ENCODE measurements around the gene CSKMT. TPM values are rescaled to one million over a fixed set of nuclear protein-coding genes. Genes with fewer than 3 reads are reported as not detected.

Gene CSKMT
- total RNA-seq, 1 experiment from 2014 or later: 63.5 TPM

DNA sequence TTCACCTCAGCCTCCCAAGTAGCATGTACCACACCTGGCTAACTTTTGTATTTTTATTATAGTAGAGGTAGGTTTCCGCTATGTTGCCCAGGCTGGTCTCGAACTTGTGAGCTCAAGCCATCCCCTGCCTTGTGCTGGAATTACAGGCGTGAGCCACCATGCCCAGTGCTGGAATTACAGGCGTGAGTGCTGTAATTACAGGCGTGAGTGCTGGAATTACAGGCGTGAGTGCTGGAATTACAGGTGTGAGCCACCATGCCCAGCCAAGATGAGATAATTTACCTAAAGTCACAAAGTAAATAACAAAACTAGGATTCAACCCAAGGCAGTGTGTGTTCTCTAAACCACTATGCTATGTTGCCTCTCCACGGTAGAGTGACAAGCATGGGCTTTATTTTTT lies 17.4 kb downstream of the CSKMT start:
- intact Hi-C loops (cut with micrococcal nuclease): no loop called here
- Histone ChIP-seq H2AFZ (ENCODE audit: low read depth, low read length, poor library complexity, severe bottlenecking) (no peak overlapping the region), H3K27ac (ENCODE audit: low read depth, low read length) (no peak overlapping the region), H3K36me3 (ENCODE audit: control insufficient read depth in 1 of 2, insufficient read depth in 2 of 2, low read length in 2 of 2) (0 out of 4 replicates have a peak, but pooled peaks cover 0 to 3% of the 10 kb centered on the region in 2 experiments), H3K79me2 (ENCODE audit: insufficient read depth, low read length) (peaks cover 15% of the 10 kb centered on the region), H3K9me2 (ENCODE audit: insufficient read depth) (no peaks in the 10 kb centered on the region), H3K4me1 (ENCODE audit: control insufficient read depth in 1 of 2, insufficient read depth in 2 of 2, low read length in 2 of 2) (peaks cover 21 to 35% of the 10 kb centered on the region in 2 experiments), H3K4me3 (replicated peaks in 1 of 2; ENCODE audit: low read depth in 1 of 2, low read length in 2 of 2) (no peak overlapping the region), H4K20me1 (ENCODE audit: insufficient read depth) (no peaks in the 10 kb centered on the region), H3K27me3 (ENCODE audit: insufficient read depth, low read length) (no peaks in the 10 kb centered on the region), H3K4me2 (ENCODE audit: low read length) (no peak overlapping the region), H3K9ac (ENCODE audit: low read length) (no peak overlapping the region), H3K9me3 (ENCODE audit: control insufficient read depth in 1 of 2, insufficient read depth in 1 of 2, low read depth in 1 of 2, low read length in 2 of 2) (no peaks in the 10 kb centered on the region)
- BruUV-seq (replicated peaks): no TSS peak
- CTCF ChIA-PET: no interaction called here
- ATAC-seq (no peak), DNase-seq (ENCODE audit: low read depth, low spot score) (no peak)
- POLR2A ChIA-PET: interaction anchor here (0.6 to 1.3 kb wide), 3 partner anchors 11 to 90 kb away, joined by 3 to 10 read pairs (median 3); partner anchors contain the start of genes C11orf98, CSKMT and UQCC3
- TF ChIP-seq, protein P1, sequence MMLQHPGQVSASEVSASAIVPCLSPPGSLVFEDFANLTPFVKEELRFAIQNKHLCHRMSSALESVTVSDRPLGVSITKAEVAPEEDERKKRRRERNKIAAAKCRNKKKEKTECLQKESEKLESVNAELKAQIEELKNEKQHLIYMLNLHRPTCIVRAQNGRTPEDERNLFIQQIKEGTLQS (IDR thresholded peaks at IDR 0.05): no peak
- no peak for TF ChIP-seq EZH2phosphoT487 (IDR thresholded peaks at IDR 0.05; ENCODE audit: borderline replicate concordance)
- no peak for TF ChIP-seq JUND (IDR thresholded peaks at IDR 0.05)
- TF ChIP-seq SP1 (IDR thresholded peaks at IDR 0.05; ENCODE audit: low read depth): no peak
- TF ChIP-seq SRF (IDR thresholded peaks at IDR 0.05; ENCODE audit: low read depth): no peak
- TF ChIP-seq, protein P2, sequence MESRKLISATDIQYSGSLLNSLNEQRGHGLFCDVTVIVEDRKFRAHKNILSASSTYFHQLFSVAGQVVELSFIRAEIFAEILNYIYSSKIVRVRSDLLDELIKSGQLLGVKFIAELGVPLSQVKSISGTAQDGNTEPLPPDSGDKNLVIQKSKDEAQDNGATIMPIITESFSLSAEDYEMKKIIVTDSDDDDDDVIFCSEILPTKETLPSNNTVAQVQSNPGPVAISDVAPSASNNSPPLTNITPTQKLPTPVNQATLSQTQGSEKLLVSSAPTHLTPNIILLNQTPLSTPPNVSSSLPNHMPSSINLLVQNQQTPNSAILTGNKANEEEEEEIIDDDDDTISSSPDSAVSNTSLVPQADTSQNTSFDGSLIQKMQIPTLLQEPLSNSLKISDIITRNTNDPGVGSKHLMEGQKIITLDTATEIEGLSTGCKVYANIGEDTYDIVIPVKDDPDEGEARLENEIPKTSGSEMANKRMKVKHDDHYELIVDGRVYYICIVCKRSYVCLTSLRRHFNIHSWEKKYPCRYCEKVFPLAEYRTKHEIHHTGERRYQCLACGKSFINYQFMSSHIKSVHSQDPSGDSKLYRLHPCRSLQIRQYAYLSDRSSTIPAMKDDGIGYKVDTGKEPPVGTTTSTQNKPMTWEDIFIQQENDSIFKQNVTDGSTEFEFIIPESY (IDR thresholded peaks at IDR 0.05; ENCODE audit: extremely low read depth, insufficient replicate concordance, low read length): no peak
- no peak for TF ChIP-seq EGR1 (IDR thresholded peaks at IDR 0.05; ENCODE audit: low read depth)
- no peak for TF ChIP-seq ELF1 (IDR thresholded peaks at IDR 0.05; ENCODE audit: borderline replicate concordance, low read depth)
- no peak for TF ChIP-seq RAD21 (IDR thresholded peaks at IDR 0.05; ENCODE audit: low read depth)
- TF ChIP-seq POLR2AphosphoS5 (IDR thresholded peaks at IDR 0.05; ENCODE audit: low read depth, low read length): no peak
- TF ChIP-seq SIN3A (IDR thresholded peaks at IDR 0.05; ENCODE audit: low read depth): no peak
- TF ChIP-seq, protein P3, sequence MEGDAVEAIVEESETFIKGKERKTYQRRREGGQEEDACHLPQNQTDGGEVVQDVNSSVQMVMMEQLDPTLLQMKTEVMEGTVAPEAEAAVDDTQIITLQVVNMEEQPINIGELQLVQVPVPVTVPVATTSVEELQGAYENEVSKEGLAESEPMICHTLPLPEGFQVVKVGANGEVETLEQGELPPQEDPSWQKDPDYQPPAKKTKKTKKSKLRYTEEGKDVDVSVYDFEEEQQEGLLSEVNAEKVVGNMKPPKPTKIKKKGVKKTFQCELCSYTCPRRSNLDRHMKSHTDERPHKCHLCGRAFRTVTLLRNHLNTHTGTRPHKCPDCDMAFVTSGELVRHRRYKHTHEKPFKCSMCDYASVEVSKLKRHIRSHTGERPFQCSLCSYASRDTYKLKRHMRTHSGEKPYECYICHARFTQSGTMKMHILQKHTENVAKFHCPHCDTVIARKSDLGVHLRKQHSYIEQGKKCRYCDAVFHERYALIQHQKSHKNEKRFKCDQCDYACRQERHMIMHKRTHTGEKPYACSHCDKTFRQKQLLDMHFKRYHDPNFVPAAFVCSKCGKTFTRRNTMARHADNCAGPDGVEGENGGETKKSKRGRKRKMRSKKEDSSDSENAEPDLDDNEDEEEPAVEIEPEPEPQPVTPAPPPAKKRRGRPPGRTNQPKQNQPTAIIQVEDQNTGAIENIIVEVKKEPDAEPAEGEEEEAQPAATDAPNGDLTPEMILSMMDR (IDR thresholded peaks at IDR 0.05 in 2 of 3, conservative IDR thresholded peaks at IDR 0.05 in 1 of 3; ENCODE audit: borderline replicate concordance in 1 of 3, insufficient read depth in 1 of 3, low read depth in 2 of 3, low read length in 2 of 3): no peak
- TF ChIP-seq YY1 (IDR thresholded peaks at IDR 0.05; ENCODE audit: extremely low read depth, insufficient replicate concordance, low read depth, low read length): no peak
- no peak for TF ChIP-seq TCF7L2 (IDR thresholded peaks at IDR 0.05; ENCODE audit: borderline replicate concordance, extremely low read depth, insufficient read depth, insufficient read length)
- no peak for TF ChIP-seq FOSL1 (IDR thresholded peaks at IDR 0.05; ENCODE audit: low read depth)
- no peak for TF ChIP-seq EZH2 (IDR thresholded peaks at IDR 0.05)
- no peak for TF ChIP-seq CBX3 (IDR thresholded peaks at IDR 0.05; ENCODE audit: low read depth)
- no peak for TF ChIP-seq POLR2A (IDR thresholded peaks at IDR 0.05; ENCODE audit: borderline replicate concordance, extremely low read depth, insufficient read depth, insufficient read length)
- RAD21 ChIA-PET (ENCODE audit: low non-redundant PET in 1 of 2, low total read pairs in 2 of 2, uncharacterized antibody in 2 of 2, unreplicated experiment in 2 of 2): no interaction called here

All from HCT116 (cell line).